GM18868 (cell line): ENCODE results near the gene RIMKLA.

Experiments
- ATAC-seq: cut with Tn5 transposase; IDR thresholded peaks from one replicate; pipeline ENCODE4 v1.9.1; 2021; ENCODE audit warnings: mild to moderate bottlenecking, moderate library complexity; ENCODE audit not compliant: unreplicated experiment

The RIMKLA gene

GRCh38 chr1:42370876-42371549 is 9.6 kb upstream of the RIMKLA start:
- ATAC-seq = no peak

DNA sequence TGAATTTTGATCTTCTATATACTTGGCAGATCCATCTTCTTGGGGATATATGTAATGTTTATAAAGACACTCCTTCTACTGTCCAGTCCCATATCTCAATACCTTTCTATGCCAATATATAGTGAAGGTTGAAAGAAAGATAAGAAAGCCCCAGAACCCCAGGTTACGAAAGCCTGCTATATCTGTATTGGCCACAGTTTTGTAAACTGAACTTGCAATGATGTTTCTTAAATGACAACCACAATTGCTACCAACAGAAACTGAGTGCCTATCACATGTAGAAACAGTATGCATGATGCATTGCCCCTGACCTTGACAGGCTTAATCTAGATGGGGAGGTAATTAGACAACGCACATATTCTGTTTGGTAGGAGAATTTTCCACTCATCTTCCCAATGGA is 7.8 kb upstream of the RIMKLA start:
- ATAC-seq = no peak

DNA sequence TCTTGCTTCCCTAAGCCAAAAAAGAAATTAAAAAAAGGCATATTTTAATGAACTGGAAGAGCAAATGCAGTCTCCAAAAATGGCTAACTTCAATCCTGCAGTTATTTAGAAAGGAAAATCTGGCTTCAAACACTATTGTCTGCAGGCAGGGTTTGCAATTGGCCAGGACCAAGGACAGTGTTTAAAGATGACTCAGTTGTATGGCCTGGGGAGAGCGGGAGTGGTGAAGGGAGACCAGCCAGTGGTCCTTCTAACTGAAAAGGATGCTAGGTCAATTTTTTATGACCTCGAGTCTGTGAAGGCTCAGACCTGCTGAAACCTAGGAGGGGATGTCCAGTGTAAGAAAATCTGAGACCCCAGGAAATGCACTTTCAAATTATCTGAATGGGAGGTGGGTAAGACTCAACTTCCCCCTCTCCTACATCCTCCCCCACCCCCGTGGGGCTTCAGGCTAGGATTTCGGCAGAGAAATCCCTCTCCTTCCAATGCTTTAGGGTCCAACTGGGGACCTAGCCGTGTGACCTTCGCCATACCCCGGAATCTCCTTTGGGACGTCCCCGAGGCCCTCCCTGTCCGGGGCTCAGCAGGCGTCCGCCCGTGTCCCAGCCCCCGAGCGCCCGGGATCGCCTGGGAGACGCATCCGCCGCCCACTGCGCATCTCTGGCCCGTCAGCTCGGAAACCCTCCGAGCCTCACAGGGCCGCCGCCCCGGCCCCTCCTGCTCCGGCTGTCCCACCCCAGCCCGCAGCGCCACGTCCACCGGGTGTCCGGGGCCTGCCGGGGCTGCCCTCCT is 602 bp upstream of the RIMKLA start:
- peak; percentile 44 for ATAC-seq

DNA sequence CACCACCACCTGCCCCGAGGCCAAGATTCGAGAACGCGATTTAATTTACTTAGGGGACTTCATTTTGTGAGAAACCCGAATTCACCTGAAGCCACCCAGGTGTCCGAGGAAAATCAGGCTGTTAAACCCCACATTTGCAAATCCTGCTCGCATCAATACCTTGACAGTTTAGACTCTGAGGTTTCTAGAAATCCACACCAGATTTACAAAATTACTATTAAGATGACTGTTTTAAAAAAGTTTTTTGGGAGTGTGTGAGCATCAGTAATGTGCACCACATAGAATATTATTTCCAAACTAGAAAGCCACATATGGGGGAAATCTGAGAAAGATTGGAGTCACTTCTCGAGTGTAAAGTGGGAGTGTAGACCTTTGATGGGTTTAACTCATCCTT is 685 bp downstream of the RIMKLA start:
- no peak for ATAC-seq

- ATAC-seq = no peak
Observed at GRCh38 chr1:42385283-42385682, 4.7 kb downstream of the RIMKLA start.

- no peak for ATAC-seq
Observed at GRCh38 chr1:42386051-42386450, 5.5 kb downstream of the RIMKLA start.

- ATAC-seq = no peak
Observed at GRCh38 chr1:42392255-42392654, 11.7 kb downstream of the RIMKLA start.

DNA sequence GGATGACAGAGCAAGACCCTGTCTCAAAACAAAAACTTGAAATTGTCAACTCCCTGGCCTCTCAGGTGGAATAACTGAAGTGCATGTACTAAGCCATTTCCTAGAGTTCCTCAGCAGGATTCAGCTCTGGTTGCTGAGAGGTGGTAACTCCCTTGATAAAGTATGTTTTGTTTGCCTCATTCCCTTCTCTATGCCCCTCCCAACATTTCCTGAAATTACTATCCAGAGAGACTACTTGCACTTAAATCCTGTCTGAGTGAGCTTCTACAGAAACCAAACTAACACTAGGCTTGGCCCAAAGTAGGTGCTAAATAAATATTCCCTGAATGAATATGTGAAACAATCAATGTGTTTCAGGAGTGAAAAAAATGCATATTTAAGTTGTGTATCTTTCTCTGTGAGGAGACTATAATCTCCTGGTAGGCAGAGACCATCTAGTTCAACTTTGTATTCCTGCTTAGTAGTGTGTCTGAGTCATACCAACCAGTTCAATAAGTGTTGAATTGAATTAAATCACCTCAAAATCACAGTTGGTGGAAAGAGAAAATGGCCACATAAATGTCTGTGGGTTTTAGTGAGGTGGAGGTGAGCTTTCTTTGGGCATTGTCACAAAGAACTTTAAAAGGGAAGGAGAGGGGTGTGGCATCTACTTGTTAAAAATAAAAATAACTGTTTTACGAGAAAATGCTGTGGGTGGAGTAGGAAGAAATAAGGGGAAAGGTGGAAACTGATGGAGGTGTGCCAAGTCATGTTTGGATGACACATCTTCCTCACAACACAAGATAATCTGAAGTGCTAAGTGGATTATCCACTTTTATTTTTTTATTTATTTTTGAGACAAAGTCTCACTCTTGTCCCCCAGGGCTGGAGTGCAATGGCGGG is 12.6 kb downstream of the RIMKLA start:
- ATAC-seq = no peak

GRCh38 chr1:42399315-42400100 is 18.9 kb downstream of the RIMKLA start:
- no peak for ATAC-seq

- no peak for ATAC-seq
Observed at GRCh38 chr1:42403880-42404400, 23.3 kb downstream of the RIMKLA start.

DNA sequence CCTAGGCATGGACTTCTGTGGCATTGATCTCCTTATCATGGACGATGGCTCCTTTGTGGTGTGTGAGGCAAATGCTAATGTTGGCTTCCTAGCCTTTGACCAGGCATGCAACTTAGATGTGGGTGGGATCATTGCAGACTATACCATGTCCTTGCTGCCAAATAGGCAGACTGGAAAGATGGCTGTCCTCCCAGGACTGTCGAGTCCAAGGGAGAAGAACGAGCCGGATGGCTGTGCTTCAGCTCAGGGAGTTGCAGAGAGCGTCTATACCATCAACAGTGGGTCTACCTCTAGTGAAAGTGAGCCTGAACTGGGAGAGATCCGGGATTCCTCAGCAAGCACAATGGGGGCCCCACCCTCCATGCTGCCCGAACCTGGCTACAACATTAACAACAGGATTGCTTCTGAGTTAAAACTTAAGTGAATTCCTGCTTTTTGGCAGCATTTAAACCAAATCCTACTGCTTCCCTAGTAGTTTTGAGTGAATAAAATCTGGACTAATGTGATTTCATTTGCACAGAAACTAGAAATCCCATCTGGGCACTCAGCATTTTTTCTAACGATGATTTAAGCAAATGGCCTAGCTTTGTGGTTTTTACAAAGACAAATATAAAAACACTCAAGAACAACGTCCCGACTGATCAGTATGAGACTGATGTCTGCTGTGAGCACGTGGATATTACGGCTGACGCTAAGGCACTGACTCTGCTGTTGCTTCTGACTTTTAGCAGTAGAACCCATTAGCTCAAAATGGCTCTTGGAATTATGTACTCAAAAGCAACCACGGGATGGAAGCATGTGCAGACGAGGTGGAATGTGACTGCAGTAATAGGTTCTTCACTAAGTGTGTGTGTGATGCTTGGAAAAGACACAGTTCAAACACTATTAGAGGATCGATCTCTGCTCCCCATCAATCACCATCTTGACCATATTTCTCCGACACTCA is 34.2 kb downstream of the RIMKLA start:
- no peak for ATAC-seq

GRCh38 chr1:42417166-42417565 is 36.6 kb downstream of the RIMKLA start:
- no peak for ATAC-seq

- no peak for ATAC-seq
Observed at GRCh38 chr1:42418516-42418915, 37.9 kb downstream of the RIMKLA start.

DNA sequence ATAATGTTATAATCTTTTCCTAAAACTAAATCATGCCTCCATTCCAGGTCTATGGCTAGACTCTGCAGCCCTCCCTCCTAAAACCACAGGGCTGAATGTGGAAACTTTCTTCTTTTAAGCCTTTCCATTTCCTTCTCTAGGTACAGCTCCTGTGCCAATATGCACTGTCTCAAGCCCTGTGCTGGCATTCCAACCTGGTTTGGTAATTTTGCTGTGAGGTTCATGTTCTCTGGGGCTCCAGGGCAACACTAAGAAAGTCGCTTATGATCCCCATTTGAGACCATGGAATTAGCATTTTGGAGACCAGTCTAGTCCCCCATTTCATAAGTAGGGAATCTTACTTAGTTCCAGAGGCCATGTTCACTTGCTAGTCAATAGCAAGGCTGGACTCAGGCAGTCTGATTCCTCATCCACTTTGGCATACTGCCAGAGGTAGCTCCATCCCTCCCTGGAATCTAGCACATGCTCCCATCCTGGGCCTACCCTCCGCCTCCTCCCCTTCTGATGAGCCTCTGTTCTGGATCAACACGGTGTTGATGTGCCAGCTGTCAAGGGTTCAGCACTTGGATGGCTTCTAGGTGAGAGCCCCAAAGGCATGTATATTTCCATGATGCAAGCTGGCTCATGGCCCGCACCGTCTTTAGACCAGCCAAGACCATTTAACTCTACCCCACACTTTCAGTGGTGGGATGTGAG is 38.7 kb downstream of the RIMKLA start:
- no peak for ATAC-seq

GRCh38 chr1:42420121-42420520 is 39.5 kb downstream of the RIMKLA start:
- ATAC-seq = no peak

- no peak for ATAC-seq
Observed at GRCh38 chr1:42420911-42421585, 40.5 kb downstream of the RIMKLA start.

- no peak for ATAC-seq
Observed at GRCh38 chr1:42422737-42423136, 42.1 kb downstream of the RIMKLA start.

DNA sequence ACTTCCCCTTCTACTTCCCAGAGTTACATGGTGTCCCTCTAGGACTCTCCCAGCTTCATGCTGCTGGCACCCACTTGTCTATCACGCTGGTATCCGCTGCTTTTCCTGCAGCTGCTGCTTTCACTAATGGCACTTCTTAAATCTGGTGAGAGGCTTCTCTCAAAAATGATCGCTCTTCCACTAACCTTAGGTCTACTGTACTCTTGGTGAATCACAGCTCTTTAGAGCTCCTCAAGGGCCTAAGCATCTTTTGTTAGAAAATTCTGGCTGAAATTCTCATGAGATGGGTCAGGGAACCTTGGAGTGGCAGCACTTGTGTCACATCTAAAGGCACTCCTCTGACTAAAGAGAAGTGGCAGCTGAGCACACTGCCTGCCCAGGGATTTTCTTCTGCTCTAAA is 43.1 kb downstream of the RIMKLA start:
- no peak for ATAC-seq
